ENCODE data around the gene TAF15. TPM values are rescaled to one million over a fixed set of nuclear protein-coding genes. Genes with fewer than 3 reads are reported as not detected.
A peak's percentile ranks its signal among the peaks of the same experiment; 100 is the strongest.

The TAF15 gene
- total and polyA plus RNA-seq, 4 donors = 54.2 to 217 (median 150) TPM

DNA sequence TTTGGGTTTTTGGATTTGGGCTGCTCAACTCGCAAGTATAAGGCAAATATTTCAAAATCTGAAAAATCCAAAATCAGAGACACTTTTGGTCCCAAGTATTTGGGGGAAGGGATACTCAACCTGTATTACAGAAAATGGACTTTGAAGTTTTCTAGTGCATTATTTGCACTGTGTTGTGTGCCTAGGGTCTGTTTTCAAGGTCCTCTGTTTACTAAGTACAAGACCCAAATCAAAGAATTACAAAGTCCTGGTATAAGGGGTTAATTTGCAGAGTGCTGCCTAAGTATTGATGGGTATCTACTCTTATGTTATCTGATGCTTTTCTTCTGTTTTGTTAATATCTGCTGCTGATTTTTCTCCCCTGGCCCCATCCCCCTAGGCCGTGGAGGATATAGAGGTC, 34.4 kb downstream of the TAF15 start:
- no peak for DNase-seq (ENCODE audit: low read depth in 4 of 6, low spot score in 6 of 6)
- no peaks in the 10 kb centered on the region for H3K9me3 ChIP-seq (ENCODE audit: control insufficient read depth, insufficient read depth, low read length)
- WGBS (ENCODE audit: insufficient coverage) = no CpG with 5 or more reads among the region's 2 CpGs
- H3K4me1 ChIP-seq (ENCODE audit: control insufficient read depth, insufficient read depth, low read length) = no peaks in the 10 kb centered on the region
- H3K4me3 ChIP-seq (ENCODE audit: low read depth, low read length) = no peak overlapping the region
- no peaks in the 10 kb centered on the region for H3K27me3 ChIP-seq (ENCODE audit: control insufficient read depth, insufficient read depth, low read length)
- H3K36me3 ChIP-seq (ENCODE audit: control insufficient read depth, insufficient read depth, low read length) = peaks cover 61% of the 10 kb centered on the region
- H3K27ac ChIP-seq (ENCODE audit: low read depth, low read length) = no peak overlapping the region

DNA sequence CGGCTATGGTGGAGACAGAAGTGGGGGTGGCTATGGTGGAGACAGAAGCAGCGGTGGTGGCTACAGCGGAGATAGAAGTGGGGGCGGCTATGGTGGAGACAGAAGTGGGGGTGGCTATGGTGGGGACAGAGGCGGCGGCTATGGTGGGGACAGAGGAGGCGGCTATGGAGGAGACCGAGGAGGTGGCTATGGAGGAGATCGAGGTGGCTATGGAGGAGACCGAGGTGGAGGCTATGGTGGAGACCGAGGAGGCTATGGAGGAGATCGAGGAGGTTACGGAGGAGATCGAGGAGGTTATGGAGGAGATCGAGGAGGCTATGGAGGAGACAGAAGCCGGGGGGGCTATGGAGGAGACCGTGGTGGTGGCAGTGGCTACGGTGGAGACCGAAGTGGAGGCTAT, 35.3 kb downstream of the TAF15 start:
- no peak for DNase-seq (ENCODE audit: low read depth in 4 of 6, low spot score in 6 of 6)
- 98% methylated on average over 19 of the region's 19 CpGs for WGBS (ENCODE audit: insufficient coverage)
- Histone ChIP-seq H3K4me1 (ENCODE audit: control insufficient read depth, insufficient read depth, low read length) (no peaks in the 10 kb centered on the region), H3K27me3 (ENCODE audit: control insufficient read depth, insufficient read depth, low read length) (no peaks in the 10 kb centered on the region), H3K9me3 (ENCODE audit: control insufficient read depth, insufficient read depth, low read length) (no peaks in the 10 kb centered on the region), H3K36me3 (ENCODE audit: control insufficient read depth, insufficient read depth, low read length) (peaks cover 57% of the 10 kb centered on the region), H3K27ac (ENCODE audit: low read depth, low read length) (no peak overlapping the region), H3K4me3 (ENCODE audit: low read depth, low read length) (no peak overlapping the region)

DNA sequence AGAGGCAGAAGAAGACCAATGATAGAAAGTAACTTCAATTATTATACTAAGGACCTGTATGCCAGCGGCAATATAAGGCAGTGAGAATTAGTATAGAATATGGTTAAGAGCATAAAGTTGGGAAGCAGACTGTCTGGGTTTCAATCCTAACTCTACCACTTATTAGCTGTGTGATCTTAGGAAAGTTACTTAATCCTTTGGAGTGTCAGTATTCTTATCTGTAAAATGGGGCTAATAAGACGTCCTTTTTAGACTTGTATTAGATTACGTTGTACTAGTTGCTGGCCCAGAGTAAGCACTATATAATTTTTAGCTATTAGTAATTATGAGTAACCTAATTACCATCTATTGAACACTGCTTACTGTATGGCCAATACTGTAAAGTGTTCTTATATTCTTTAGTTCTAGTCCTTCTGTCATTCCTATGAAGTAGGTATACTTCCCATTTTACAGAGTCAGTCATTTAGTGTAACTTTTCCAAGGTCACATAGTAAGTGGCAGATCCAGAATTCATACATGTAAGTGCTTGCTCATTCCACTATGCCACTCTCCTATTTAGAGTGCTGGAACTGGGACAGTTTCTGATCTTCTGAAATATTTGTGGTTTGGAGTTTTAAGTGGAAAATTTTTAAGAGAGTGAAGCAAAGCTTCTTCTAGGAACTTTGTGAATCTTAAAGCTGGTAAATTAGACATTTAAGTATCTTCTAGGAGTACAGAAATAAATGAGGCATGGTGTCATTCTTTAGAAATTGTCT, 36.9 kb downstream of the TAF15 start:
- no peak overlapping the region for H3K4me3 ChIP-seq (ENCODE audit: low read depth, low read length)
- no peak for DNase-seq (ENCODE audit: low read depth in 4 of 6, low spot score in 6 of 6)
- H3K27me3 ChIP-seq (ENCODE audit: control insufficient read depth, insufficient read depth, low read length) = no peaks in the 10 kb centered on the region
- no peaks in the 10 kb centered on the region for H3K9me3 ChIP-seq (ENCODE audit: control insufficient read depth, insufficient read depth, low read length)
- peaks cover 61% of the 10 kb centered on the region for H3K36me3 ChIP-seq (ENCODE audit: control insufficient read depth, insufficient read depth, low read length)
- WGBS (ENCODE audit: insufficient coverage) = no CpG with 5 or more reads among the region's 3 CpGs
- no peaks in the 10 kb centered on the region for H3K4me1 ChIP-seq (ENCODE audit: control insufficient read depth, insufficient read depth, low read length)
- no peak overlapping the region for H3K27ac ChIP-seq (ENCODE audit: low read depth, low read length)

DNA sequence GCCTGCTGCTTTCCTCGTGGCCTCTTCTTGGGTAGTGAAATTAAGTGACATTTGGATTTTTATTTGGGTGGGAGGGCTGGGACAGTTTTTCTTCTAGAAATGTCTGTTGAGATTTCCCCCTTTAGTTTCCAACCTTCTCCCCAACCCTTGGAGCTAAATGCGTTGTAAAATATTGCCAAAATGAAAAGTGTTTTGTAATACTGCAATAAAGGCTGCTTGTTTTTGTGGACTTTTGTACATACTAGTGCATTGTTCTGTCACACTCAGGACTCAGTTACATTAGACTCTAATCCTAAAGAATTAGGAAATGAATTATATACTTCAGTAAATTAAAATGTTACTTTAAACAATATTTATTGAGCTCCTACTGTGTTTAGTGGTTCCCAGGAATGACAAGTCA, 37.7 kb downstream of the TAF15 start:
- Histone ChIP-seq H3K4me1 (ENCODE audit: control insufficient read depth, insufficient read depth, low read length) (no peaks in the 10 kb centered on the region), H3K27ac (ENCODE audit: low read depth, low read length) (no peak overlapping the region), H3K36me3 (ENCODE audit: control insufficient read depth, insufficient read depth, low read length) (peaks cover 61% of the 10 kb centered on the region), H3K9me3 (ENCODE audit: control insufficient read depth, insufficient read depth, low read length) (no peaks in the 10 kb centered on the region), H3K27me3 (ENCODE audit: control insufficient read depth, insufficient read depth, low read length) (no peaks in the 10 kb centered on the region), H3K4me3 (ENCODE audit: low read depth, low read length) (no peak overlapping the region)
- no CpG with 5 or more reads among the region's 2 CpGs for WGBS (ENCODE audit: insufficient coverage)
- DNase-seq (ENCODE audit: low read depth in 4 of 6, low spot score in 6 of 6) = no peak

DNA sequence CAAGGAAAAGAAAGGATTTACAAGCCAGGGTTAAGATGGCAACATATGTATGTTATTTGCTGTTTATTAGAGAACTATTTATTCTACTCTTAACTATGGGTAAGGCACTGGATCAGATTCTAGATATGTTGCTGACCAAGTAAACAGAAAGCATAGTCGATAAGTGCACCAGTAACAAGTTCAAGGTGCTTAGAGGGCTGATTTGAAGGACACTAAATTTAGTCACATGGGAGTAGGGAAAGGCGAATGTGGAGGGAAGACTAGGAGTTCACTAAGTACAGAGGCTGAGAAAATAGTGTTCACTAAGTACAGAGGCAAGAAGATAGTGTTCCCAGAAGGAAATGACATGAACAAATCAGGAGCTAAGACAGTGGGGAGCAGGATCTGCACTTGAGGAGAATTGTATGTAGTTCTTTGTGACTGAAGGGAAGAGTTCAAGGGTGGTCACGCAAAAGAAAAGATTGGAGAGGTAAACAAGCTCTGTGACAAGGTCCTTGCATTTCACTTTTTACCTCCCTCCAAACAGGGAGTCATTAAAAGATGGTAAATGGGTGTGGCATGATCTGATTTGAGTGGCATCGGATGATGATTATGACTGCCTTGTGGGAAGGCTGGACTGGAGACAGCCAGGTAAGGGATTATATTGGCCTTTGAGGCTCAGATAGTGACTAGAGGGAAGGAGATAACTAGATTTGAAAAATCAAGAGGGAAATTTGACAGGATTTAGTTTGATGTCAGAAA, 38.5 kb downstream of the TAF15 start:
- 78% methylated on average over 3 of the region's 4 CpGs for WGBS (ENCODE audit: insufficient coverage)
- peaks cover 55% of the 10 kb centered on the region for H3K36me3 ChIP-seq (ENCODE audit: control insufficient read depth, insufficient read depth, low read length)
- no peak for DNase-seq (ENCODE audit: low read depth in 4 of 6, low spot score in 6 of 6)
- H3K4me3 ChIP-seq (ENCODE audit: low read depth, low read length) = no peak overlapping the region
- no peaks in the 10 kb centered on the region for H3K4me1 ChIP-seq (ENCODE audit: control insufficient read depth, insufficient read depth, low read length)
- no peak overlapping the region for H3K27ac ChIP-seq (ENCODE audit: low read depth, low read length)
- no peaks in the 10 kb centered on the region for H3K9me3 ChIP-seq (ENCODE audit: control insufficient read depth, insufficient read depth, low read length)
- H3K27me3 ChIP-seq (ENCODE audit: control insufficient read depth, insufficient read depth, low read length) = no peaks in the 10 kb centered on the region

DNA sequence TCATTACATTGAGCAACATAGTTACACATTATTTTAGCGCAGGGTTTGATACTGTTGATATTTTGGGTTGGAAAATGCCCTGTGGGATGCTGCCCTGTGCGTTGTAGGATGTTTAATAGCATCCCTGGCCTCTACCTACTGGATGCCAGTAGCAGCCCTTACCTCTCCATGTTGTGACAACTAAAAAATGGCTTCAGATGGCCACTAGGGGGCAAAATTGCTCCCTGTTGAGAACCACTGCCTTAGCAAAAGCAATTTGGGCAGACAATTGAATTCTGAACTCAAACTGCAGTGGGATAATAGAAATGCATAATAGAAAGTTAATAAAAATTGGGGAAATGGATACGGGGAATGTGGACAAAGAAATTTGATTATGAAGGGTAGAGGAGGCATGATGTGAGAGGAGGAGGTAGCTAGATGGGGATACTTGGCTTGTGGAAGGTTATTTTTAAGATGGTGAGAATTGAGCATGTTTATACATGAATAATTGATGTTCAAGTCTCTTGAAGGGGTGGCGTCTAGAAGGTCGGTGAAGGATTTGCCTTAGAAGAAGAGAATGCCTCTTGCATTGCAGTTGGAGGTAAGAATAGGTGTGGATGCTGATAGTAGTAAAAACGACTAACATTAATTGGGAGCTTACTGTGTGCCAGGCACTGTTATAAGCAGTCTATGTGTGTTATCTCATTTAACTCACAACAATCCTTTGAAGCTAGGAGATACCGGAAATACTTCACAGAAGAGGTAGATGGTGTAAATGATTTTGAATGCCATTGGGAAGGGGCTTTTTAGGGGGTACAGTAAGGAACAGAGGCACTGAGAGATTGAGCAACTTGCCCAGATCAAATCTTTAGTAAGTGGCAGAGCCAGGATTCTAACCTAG, 40.4 kb downstream of the TAF15 start:
- H3K9me3 ChIP-seq (ENCODE audit: control insufficient read depth, insufficient read depth, low read length) = no peaks in the 10 kb centered on the region
- WGBS (ENCODE audit: insufficient coverage) = 76% methylated on average over 1 of the region's 7 CpGs
- no peaks in the 10 kb centered on the region for H3K4me1 ChIP-seq (ENCODE audit: control insufficient read depth, insufficient read depth, low read length)
- DNase-seq (ENCODE audit: low read depth in 4 of 6, low spot score in 6 of 6) = peak in 5 of 6 donors; percentile 18 to 91 (median 49)
- no peak overlapping the region for H3K4me3 ChIP-seq (ENCODE audit: low read depth, low read length)
- peaks cover 41% of the 10 kb centered on the region for H3K36me3 ChIP-seq (ENCODE audit: control insufficient read depth, insufficient read depth, low read length)
- H3K27ac ChIP-seq (ENCODE audit: low read depth, low read length) = no peak overlapping the region
- H3K27me3 ChIP-seq (ENCODE audit: control insufficient read depth, insufficient read depth, low read length) = no peaks in the 10 kb centered on the region

DNA sequence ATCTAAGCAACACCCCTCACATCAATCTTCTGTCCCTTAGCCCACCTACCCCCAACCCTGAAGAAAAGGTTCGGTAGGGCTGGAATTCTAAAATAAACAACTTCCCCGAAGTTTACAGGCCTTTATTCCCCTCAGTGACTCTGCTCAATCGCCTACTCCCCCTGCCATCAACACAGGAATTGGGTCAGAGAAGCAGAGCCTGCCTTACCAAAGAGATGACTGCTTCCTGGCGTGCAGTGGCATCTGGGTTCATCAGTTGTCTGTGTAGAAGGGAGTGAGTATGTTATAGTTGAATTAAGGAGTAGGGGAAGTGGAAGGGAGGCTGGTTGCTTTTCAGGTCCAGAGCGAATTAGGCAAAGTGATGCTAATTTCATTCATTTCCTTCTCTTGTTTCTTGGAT, 46.7 kb downstream of the TAF15 start:
- DNase-seq (ENCODE audit: low read depth in 4 of 6, low spot score in 6 of 6) = no peak
- WGBS (ENCODE audit: insufficient coverage) = 49% methylated on average over 2 of the region's 5 CpGs

DNA sequence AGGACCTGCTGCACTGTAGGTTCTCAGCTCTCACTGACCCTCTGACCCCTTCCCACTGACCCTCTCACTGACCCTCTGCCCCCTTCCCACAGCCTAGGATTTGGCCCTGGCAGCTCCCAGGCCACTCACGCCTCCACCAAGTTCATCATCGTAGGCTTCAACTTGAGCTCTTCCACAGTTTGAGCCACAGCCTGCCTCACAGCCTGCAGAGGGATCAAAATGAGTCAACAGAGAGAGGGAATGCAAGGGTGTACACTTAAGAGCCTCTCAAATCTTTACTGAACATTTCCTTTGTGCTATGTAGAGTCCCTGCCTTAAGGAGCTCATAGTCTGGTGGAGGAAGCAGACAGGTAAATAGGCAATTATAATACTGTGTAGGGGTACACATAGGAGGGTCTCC, 47.3 kb downstream of the TAF15 start:
- 100% methylated on average over 1 of the region's 2 CpGs for WGBS (ENCODE audit: insufficient coverage)
- Histone ChIP-seq H3K27ac (ENCODE audit: low read depth, low read length) (no peak overlapping the region), H3K4me3 (ENCODE audit: low read depth, low read length) (no peak overlapping the region), H3K4me1 (ENCODE audit: control insufficient read depth, insufficient read depth, low read length) (no peaks in the 10 kb centered on the region), H3K36me3 (ENCODE audit: control insufficient read depth, insufficient read depth, low read length) (peaks cover 15% of the 10 kb centered on the region), H3K27me3 (ENCODE audit: control insufficient read depth, insufficient read depth, low read length) (no peaks in the 10 kb centered on the region), H3K9me3 (ENCODE audit: control insufficient read depth, insufficient read depth, low read length) (no peaks in the 10 kb centered on the region)
- DNase-seq (ENCODE audit: low read depth in 4 of 6, low spot score in 6 of 6) = no peak

More for the DNA sequence above, 46.7 kb downstream of the TAF15 start:
- Histone ChIP-seq H3K36me3 (ENCODE audit: control insufficient read depth, insufficient read depth, low read length) (peaks cover 21% of the 10 kb centered on the region), H3K4me1 (ENCODE audit: control insufficient read depth, insufficient read depth, low read length) (no peaks in the 10 kb centered on the region), H3K9me3 (ENCODE audit: control insufficient read depth, insufficient read depth, low read length) (no peaks in the 10 kb centered on the region), H3K27me3 (ENCODE audit: control insufficient read depth, insufficient read depth, low read length) (no peaks in the 10 kb centered on the region), H3K4me3 (ENCODE audit: low read depth, low read length) (no peak overlapping the region), H3K27ac (ENCODE audit: low read depth, low read length) (no peak overlapping the region)

DNA sequence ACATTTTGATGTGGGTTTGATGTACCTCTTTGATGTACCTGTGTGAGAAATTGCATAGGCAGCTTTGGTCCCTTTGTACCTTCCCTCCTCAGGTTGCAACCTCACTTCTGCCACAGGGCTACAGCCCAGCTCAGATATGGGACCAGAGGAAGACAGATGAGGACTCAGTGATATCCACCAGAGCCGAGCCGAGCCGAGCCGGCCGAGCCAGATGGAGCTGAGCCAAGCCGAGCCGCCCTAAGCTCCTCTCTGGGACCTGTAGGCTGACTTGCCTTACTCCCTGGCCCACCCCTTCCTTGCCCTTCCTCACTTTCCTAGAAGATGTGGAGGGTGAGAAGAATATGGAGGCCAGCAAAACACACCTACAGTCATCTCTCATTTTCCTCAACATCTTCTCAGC, 55.6 kb downstream of the TAF15 start:
- H3K4me3 ChIP-seq (ENCODE audit: low read depth, low read length) = no peak overlapping the region

More for the DNA sequence above, 55.6 kb downstream of the TAF15 start:
- no peak for DNase-seq (ENCODE audit: low read depth in 4 of 6, low spot score in 6 of 6)
- WGBS (ENCODE audit: insufficient coverage) = 98% methylated on average over 6 of the region's 7 CpGs
- H3K4me1 ChIP-seq (ENCODE audit: control insufficient read depth, insufficient read depth, low read length) = no peaks in the 10 kb centered on the region
- H3K9me3 ChIP-seq (ENCODE audit: control insufficient read depth, insufficient read depth, low read length) = no peaks in the 10 kb centered on the region
- H3K36me3 ChIP-seq (ENCODE audit: control insufficient read depth, insufficient read depth, low read length) = peaks cover 8% of the 10 kb centered on the region
- H3K27ac ChIP-seq (ENCODE audit: low read depth, low read length) = no peak overlapping the region
- H3K27me3 ChIP-seq (ENCODE audit: control insufficient read depth, insufficient read depth, low read length) = no peaks in the 10 kb centered on the region

Data from spinal cord (tissue), 10 donors.